ENCODE results near the gene TWF2. TPM values are rescaled to one million over a fixed set of nuclear protein-coding genes. Genes with fewer than 3 reads are reported as not detected.

Gene TWF2
- total RNA-seq, 1 experiment from 2014 or later: 44.8 TPM

DNA sequence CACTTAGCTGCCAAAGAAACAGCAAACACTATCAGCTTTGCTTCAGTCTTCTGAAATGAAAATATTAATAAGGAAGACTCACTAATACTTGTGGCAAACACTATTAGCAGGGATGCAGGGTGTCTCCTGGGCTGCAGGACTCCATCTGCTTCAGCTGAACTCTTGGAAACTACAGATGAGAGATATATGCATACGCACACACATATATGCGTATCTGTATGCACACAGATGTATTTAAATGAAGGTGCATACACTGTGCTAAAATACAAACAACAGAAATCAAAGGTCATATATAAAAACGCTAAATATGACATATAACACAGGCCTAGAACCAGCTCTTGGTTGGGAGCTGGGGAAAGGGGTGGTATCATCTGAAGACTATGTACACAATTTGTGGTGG is 17.2 kb upstream of the TWF2 start:
- Histone ChIP-seq H3K56ac (ENCODE audit: insufficient read length, low read depth, low read length) (no peak overlapping the region), H3K27ac (ENCODE audit: insufficient read length, low read depth, low read length) (no peak overlapping the region), H4K91ac (ENCODE audit: insufficient read length, low read depth, low read length) (no peak overlapping the region), H3K79me2 (ENCODE audit: insufficient read depth, low read length) (no peaks in the 10 kb centered on the region), H3K18ac (ENCODE audit: insufficient read length, low read depth, low read length) (no peak overlapping the region), H3K4ac (ENCODE audit: low read depth, low read length) (no peak overlapping the region), H3K23me2 (ENCODE audit: insufficient read length, low read depth, low read length, poor library complexity, severe bottlenecking) (no peaks in the 10 kb centered on the region), H4K20me1 (ENCODE audit: control insufficient read depth, insufficient read depth, insufficient read length) (no peaks in the 10 kb centered on the region), H2AFZ (ENCODE audit: low read length) (no peak overlapping the region), H3K79me1 (ENCODE audit: insufficient read depth, low read depth, low read length, poor library complexity, severe bottlenecking) (no peaks in the 10 kb centered on the region), H2BK20ac (ENCODE audit: low read depth, low read length, poor library complexity, severe bottlenecking) (no peak overlapping the region), H3K27me3 (ENCODE audit: insufficient read depth, low read length) (no peaks in the 10 kb centered on the region; the same call in 1 of the 2 replicates), H2BK12ac (ENCODE audit: insufficient read length, low read depth, low read length) (no peak overlapping the region), H3K23ac (ENCODE audit: insufficient read length, low read depth, low read length) (no peak overlapping the region), H2BK15ac (ENCODE audit: low read depth, low read length) (no peak overlapping the region), H3K9me3 (ENCODE audit: control insufficient read depth, low read depth, low read length) (no peaks in the 10 kb centered on the region), H2BK120ac (ENCODE audit: low read depth, low read length, poor library complexity, severe bottlenecking) (no peak overlapping the region), H3T11ph (ENCODE audit: low read length) (no peak overlapping the region), H3K4me1 (ENCODE audit: insufficient read depth, low read length) (no peaks in the 10 kb centered on the region), H2BK5ac (ENCODE audit: insufficient read length, low read length) (no peak overlapping the region), H3K9ac (ENCODE audit: extremely low read depth, insufficient read length, low read length) (no peak overlapping the region), H3K14ac (ENCODE audit: insufficient read depth, low read length) (no peak overlapping the region), H2AK5ac (ENCODE audit: insufficient read length, low read length) (no peak overlapping the region), H4K5ac (ENCODE audit: insufficient read length, low read depth, low read length) (no peak overlapping the region), H3K4me2 (ENCODE audit: insufficient read depth, insufficient read length, low read length) (no peak overlapping the region), H4K8ac (replicated peaks; ENCODE audit: insufficient read length, low read depth, low read length) (no peak overlapping the region)
- TF ChIP-seq, protein P1, sequence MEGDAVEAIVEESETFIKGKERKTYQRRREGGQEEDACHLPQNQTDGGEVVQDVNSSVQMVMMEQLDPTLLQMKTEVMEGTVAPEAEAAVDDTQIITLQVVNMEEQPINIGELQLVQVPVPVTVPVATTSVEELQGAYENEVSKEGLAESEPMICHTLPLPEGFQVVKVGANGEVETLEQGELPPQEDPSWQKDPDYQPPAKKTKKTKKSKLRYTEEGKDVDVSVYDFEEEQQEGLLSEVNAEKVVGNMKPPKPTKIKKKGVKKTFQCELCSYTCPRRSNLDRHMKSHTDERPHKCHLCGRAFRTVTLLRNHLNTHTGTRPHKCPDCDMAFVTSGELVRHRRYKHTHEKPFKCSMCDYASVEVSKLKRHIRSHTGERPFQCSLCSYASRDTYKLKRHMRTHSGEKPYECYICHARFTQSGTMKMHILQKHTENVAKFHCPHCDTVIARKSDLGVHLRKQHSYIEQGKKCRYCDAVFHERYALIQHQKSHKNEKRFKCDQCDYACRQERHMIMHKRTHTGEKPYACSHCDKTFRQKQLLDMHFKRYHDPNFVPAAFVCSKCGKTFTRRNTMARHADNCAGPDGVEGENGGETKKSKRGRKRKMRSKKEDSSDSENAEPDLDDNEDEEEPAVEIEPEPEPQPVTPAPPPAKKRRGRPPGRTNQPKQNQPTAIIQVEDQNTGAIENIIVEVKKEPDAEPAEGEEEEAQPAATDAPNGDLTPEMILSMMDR (conservative IDR thresholded peaks at IDR 0.05): no peak
- DNase-seq: no peak
- Mint-ChIP-seq H3K9me3 (no peaks in the 10 kb centered on the region), H3K4me1 (no peaks in the 10 kb centered on the region), H3K4me3 (no peak overlapping the region), H3K27ac (no peak overlapping the region), H3K36me3 (ENCODE audit: insufficient read depth in 1 of 3, low read depth in 3 of 3) (peaks cover 45 to 99% (median 85%) of the 10 kb centered on the region in 3 experiments; a peak in 6 of 7 replicates), H3K27me3 (ENCODE audit: low read depth) (no peaks in the 10 kb centered on the region)
- WGBS (ENCODE audit: extremely low coverage, insufficient read length, low lambda C conversion rate): no CpG with 5 or more reads among the region's 3 CpGs
